Activated CD4-positive, alpha-beta T cell treated with anti-CD3 and anti-CD28 coated beads, Interleukin-2, amount 50 U/mL, for 1 hour (primary cell): ENCODE results near the gene FHIP2A.
"Not testable (repeated sequence)": the region's sequence is repeated elsewhere in the genome, so short reads cannot be mapped to it uniquely, and the experiment has no call there.

Source experiments
- DNase-seq: peaks from one replicate; pipeline ENCODE4 v3.0.0-alpha.2; 2020

Gene FHIP2A

DNA sequence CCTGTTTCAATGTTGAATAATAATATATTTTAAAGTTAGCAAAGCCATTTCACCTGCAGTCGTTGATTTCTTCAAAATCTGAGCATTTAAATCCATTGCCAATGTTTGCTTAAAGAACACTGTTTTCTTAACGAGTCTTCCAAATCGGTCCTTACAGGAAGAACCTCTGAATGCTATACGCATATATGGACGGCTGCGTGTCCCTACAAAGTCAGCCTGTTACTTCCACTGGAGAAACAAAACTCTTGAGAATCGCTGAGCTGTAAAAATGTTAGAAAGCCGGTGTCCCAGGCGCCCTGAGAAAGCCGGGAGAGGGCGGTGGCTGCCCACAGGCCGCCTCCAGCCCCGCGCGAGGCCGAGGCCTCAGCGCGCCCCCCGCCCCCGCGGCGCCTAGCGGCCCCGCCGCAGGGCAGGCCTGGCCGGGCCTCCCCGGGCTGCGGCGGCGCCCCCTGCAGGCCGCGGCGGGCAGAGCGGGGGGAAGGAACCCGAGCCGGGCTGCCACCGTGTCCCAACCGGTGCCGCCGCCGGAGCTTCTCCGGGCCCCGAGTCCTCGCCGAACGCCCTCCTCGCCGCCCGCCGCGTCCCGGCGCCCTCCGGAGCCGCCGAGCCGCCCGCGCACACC lies at the start of gene FHIP2A:
FHIP2A (plus strand) TSS at position 488 of the 622 bp plus-strand sequence. CDS start 299 bp downstream, outside the sequence.
- peak; percentile 79 for DNase-seq

DNA sequence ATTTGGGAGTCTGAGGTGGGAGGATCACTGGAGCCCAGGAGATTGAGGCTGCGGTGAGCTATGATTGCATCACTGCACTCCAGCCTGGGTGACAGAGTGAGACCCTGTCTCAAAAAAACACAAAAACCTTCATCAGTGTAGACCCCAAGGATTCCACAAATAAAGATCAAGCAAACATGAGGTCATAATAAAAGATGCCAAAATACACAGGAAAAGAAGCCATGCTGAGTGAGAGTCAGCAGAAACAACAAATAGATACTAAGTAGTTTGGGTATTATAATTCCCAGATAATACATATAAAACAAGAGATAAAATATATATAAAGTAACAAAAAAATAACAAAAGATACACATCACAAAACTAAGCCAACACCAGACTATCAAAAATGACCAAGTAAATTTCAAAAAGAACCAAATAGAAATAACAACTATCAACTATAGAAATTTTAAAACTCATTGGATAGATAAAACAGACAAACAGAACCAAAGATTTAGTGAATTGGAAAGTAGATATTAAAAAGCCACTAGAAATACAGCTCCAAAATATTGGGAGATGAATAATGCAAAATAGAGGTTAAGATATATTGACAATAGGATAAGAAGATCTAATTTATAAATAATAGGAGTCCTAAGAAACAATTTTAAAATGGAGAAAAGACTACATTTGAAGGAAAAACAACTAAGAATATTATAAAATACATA lies 48.9 kb upstream of the FHIP2A start:
- no peak for DNase-seq

GRCh38 chr10:114773197-114773532 lies 48.4 kb upstream of the FHIP2A start:
- DNase-seq = no peak

GRCh38 chr10:114775082-114775481 lies 46.5 kb upstream of the FHIP2A start:
- DNase-seq = not testable (repeated sequence)

GRCh38 chr10:114777415-114777814 lies 44.2 kb upstream of the FHIP2A start:
- DNase-seq = no peak

GRCh38 chr10:114779803-114780576 lies 41.6 kb upstream of the FHIP2A start:
- DNase-seq = no peak

GRCh38 chr10:114780577-114781184 lies 40.9 kb upstream of the FHIP2A start:
- no peak for DNase-seq

DNA sequence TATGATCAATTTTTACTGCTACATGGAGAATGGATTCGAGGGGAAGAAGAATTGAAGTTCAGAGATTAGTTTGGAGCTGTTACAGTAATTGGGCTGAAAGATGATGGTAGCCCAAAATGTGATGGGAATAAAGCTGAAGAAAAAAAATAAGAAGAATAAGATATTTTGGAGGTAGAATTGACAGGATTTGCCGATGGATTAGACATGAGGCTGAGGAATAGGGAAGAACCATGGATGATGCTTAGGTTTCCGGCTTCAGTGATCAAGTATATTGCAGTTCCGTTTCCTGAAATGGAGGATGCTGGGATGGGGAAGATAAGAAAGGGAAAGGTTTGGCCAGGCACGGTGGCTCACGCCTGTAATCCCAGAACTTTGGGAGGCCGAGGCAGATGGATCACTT lies 38.9 kb upstream of the FHIP2A start:
- DNase-seq = no peak

- no peak for DNase-seq
These were observed 37.9 kb upstream of the FHIP2A start for GRCh38 chr10:114783686-114784085.

DNA sequence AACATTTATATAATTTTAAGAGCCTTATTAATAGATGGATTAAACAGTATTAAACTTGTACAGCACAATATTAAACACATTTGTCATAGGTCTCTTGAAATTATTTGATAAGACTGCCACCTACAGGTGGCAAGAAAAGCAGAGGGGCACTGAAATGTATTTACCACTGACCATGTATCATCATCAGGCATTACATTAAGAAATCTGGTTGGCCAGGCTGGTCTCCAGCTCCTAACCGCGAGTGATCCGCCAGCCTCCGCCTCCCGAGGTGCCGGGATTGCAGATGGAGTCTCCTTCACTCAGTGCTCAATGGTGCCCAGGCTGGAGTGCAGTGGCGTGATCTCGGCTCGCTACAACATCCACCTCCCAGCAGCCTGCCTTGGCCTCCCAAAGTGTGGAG lies 35.1 kb upstream of the FHIP2A start:
- not testable (repeated sequence) for DNase-seq

- not testable (repeated sequence) for DNase-seq
These were observed 34.4 kb upstream of the FHIP2A start for GRCh38 chr10:114787131-114787530.

GRCh38 chr10:114791768-114792167 lies 29.8 kb upstream of the FHIP2A start:
- no peak for DNase-seq

DNA sequence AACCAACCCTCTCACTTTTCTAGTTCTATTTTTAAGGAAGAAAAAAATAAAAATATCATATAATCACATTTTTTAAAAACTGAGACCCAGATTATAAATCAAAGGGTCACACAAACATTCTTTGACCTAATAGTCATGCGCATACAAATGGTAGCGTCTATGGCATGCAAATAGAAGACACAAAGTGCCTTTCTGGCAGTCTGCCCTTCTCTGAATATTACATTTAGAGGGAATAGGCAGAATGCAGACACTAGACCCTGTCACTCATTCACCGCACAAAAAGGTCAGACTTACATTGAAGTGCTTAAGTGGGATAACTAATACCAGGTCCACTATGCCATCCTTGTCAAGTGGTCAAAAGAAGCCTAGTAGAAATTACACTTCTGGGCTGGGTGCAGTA lies 26.5 kb upstream of the FHIP2A start:
- DNase-seq = no peak

- DNase-seq = no peak
These were observed 21.2 kb upstream of the FHIP2A start for GRCh38 chr10:114800361-114800760.

DNA sequence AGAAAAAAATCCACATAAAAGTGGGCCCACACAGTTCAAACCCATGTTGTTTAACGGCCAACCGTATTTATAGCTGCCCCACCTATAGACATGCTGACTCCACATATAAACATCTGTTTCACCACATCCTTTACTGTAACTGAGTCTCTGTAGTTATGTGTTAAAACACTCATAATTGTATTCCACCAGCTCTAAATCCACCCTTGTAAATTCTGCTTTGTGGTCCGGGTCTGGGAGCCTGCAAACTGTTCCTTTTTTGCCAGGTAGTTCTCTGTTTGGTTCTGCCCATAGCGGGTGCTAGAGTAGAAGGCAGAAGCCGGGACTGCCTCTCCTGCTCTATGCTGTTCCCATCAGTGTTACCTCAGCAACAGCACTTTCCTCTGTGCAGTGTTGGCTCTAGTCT lies 20.2 kb upstream of the FHIP2A start:
- no peak for DNase-seq

GRCh38 chr10:114802177-114802576 lies 19.4 kb upstream of the FHIP2A start:
- no peak for DNase-seq

- DNase-seq = no peak
These were observed 14.8 kb upstream of the FHIP2A start for GRCh38 chr10:114806562-114807391.

- no peak for DNase-seq
These were observed 12.6 kb upstream of the FHIP2A start for GRCh38 chr10:114808982-114809381.

GRCh38 chr10:114810926-114811325 lies 10.7 kb upstream of the FHIP2A start:
- no peak for DNase-seq

- DNase-seq = no peak
These were observed 9.7 kb upstream of the FHIP2A start for GRCh38 chr10:114811862-114812261.

DNA sequence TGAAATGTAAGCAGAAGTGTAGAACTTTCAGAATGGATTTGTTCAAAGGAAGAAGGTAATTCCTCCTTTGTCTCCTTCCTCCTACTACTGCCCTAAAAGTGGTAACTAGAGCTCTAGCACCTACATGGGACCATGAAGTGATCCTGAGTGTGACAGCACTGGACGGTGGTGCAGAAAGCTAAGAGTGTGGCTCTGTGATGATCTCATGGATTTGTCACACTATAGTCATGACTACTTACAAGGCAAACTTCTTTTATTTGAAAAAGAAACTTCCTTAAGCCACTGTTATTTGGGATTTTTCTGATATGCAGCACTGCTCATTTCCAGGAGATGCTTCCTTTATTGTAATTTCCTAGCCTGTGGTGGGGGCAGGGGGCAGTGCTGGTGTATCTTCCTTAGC lies 5.8 kb upstream of the FHIP2A start:
- no peak for DNase-seq

DNA sequence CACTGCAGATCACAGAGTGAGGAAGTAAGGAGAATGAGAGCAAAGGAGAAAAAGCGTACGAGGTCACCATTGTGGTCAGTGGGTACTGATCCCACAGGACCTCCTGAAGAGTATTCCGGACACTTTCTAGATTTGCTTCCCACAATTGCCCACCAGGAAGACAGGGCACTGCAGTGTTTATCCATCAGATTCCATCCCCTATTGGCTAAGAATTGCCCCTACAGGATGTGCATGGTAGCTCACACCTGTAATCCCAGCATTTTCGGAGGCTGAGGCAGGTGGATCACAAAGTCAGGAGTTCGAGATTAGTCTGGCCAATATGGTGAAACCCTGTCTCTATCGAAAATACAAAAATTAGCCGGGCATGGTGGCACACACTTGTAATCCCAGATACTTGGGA lies 5.3 kb upstream of the FHIP2A start:
- no peak for DNase-seq

DNA sequence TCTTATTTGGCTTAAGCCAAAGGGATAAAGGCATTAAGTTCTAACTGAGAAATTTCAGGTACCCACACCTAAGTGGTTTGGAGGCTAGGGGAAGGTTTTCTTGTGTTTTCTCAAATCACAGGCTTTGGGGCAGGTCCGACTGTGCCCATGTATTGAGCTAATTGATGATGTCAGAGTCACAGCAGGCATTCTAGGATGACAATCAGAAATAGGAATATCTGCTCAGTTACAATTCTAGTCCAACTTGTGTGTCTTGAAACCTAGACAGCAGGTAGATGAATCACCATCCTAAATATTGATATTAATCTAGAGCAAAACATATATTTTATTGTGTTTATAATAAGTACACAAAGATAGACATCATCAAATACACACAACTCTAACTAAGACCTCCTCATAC lies 2.3 kb upstream of the FHIP2A start:
- no peak for DNase-seq
